ENCODE measurements around the gene FAM110A. TPM values are rescaled to one million over a fixed set of nuclear protein-coding genes. Genes with fewer than 3 reads are reported as not detected.

The FAM110A gene
- total RNA-seq, 4 donors from 2014 or later: 1.4 to 3.2 (median 2.0) TPM

DNA sequence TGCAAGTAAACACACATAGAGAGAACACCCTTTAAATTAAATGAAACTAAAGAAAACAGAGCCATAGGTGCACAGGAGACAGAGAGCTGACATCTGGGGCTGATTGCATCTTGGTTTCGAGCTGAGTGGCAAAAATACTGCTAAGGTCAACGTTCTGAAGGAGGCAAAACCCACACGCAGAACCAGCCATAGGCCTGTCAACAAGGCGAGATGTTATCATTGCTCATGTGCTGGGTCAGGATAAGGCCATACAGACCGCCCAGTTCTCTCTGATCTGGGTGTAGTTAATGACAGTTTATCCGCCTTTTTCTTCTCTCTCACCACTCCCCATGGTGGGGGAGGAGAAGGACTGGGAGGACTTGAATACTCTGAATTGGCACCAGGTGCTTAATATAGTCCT lies 4.5 kb upstream of the FAM110A start:
- 49 to 50% methylated on average over 5 to 6 of the region's 6 CpGs for WGBS, 2 donors (ENCODE audit: low coverage in 1 of 2)

DNA sequence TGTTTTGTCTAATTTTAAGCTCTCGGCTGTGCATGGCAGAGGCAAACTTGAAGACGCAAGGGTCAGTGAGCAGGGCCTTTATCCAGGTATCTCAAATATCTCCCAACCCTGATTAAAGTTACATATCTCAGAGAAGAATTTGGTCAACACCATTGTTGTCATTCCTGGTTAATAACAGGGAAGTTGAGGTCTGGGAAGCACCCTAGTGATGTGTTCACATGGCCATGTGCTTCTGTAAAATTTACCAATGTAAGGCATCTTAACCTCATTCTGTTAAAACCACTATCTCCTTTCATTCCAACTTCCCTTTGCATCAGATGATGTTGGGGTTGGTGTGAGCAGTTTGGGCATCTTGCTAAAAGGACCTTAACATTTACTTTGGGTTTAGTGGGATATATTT lies 4.0 kb upstream of the FAM110A start:
- WGBS, 2 donors (ENCODE audit: low coverage in 1 of 2): 100% methylated on average over 1 to 2 of the region's 2 CpGs

More for the DNA sequence above, 4.5 kb upstream of the FAM110A start:
- H3K27me3 ChIP-seq: no peaks in the 10 kb centered on the region
- no peak overlapping the region for H3K4me3 ChIP-seq
- TF ChIP-seq POLR2A (IDR thresholded peaks at IDR 0.05) (no peak), EP300 (IDR thresholded peaks at IDR 0.05) (no peak), POLR2AphosphoS5 (IDR thresholded peaks at IDR 0.05) (no peak)
- TF ChIP-seq, protein P1, sequence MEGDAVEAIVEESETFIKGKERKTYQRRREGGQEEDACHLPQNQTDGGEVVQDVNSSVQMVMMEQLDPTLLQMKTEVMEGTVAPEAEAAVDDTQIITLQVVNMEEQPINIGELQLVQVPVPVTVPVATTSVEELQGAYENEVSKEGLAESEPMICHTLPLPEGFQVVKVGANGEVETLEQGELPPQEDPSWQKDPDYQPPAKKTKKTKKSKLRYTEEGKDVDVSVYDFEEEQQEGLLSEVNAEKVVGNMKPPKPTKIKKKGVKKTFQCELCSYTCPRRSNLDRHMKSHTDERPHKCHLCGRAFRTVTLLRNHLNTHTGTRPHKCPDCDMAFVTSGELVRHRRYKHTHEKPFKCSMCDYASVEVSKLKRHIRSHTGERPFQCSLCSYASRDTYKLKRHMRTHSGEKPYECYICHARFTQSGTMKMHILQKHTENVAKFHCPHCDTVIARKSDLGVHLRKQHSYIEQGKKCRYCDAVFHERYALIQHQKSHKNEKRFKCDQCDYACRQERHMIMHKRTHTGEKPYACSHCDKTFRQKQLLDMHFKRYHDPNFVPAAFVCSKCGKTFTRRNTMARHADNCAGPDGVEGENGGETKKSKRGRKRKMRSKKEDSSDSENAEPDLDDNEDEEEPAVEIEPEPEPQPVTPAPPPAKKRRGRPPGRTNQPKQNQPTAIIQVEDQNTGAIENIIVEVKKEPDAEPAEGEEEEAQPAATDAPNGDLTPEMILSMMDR (IDR thresholded peaks at IDR 0.05): no peak
- H3K4me1 ChIP-seq: peaks cover 0 to 10% (median 0%) of the 10 kb centered on the region in 3 donors
- no peak for ATAC-seq
- no peaks in the 10 kb centered on the region for H3K36me3 ChIP-seq
- no peaks in the 10 kb centered on the region for H3K9me3 ChIP-seq
- no peak overlapping the region for H3K27ac ChIP-seq

DNA sequence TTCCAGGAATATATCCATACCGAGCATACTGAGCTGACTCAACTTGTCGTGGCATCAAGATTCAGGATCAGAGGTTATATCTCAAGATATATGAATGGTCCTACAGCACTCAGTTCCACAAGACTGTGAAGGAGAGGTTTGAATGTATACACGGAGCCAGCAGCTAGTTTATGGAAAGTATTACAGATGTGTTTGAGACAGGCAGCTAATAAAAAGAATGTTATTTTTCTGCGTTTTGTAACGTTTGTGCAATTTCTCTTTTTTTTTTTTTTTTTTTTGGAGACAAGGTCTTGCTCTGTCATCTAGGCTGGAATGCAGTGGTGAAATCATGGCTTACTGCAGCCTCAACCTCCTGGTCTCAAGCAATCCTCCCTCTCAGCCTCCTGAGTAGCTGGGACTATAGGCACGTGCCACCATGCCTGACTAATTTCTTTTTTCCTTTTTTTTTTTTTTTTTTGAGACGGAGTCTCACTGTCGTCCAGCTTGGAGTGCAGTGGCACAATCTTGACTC lies 3.4 kb upstream of the FAM110A start:
- Histone ChIP-seq H3K4me1 (peaks cover 0 to 19% (median 0%) of the 10 kb centered on the region in 3 donors), H3K4me3 (no peak overlapping the region), H3K9me3 (no peaks in the 10 kb centered on the region), H3K27me3 (no peaks in the 10 kb centered on the region), H3K36me3 (no peaks in the 10 kb centered on the region), H3K27ac (no peak overlapping the region)
- 45 to 48% methylated on average over 8 of the region's 8 CpGs for WGBS, 2 donors (ENCODE audit: low coverage in 1 of 2)
- ATAC-seq: no peak
- TF ChIP-seq POLR2AphosphoS5 (IDR thresholded peaks at IDR 0.05) (no peak), EP300 (IDR thresholded peaks at IDR 0.05) (no peak), POLR2A (IDR thresholded peaks at IDR 0.05) (no peak)
- TF ChIP-seq, protein P1 (IDR thresholded peaks at IDR 0.05): no peak

More for the DNA sequence above, 4.0 kb upstream of the FAM110A start:
- no peak for TF ChIP-seq EP300 (IDR thresholded peaks at IDR 0.05)
- TF ChIP-seq, protein P1 (IDR thresholded peaks at IDR 0.05): no peak
- no peak for TF ChIP-seq POLR2AphosphoS5 (IDR thresholded peaks at IDR 0.05)
- TF ChIP-seq POLR2A (IDR thresholded peaks at IDR 0.05): no peak
- no peaks in the 10 kb centered on the region for H3K36me3 ChIP-seq
- no peaks in the 10 kb centered on the region for H3K27me3 ChIP-seq
- H3K27ac ChIP-seq: no peak overlapping the region
- ATAC-seq: no peak
- no peaks in the 10 kb centered on the region for H3K9me3 ChIP-seq
- H3K4me3 ChIP-seq: no peak overlapping the region
- H3K4me1 ChIP-seq: peaks cover 0 to 15% (median 0%) of the 10 kb centered on the region in 3 donors

DNA sequence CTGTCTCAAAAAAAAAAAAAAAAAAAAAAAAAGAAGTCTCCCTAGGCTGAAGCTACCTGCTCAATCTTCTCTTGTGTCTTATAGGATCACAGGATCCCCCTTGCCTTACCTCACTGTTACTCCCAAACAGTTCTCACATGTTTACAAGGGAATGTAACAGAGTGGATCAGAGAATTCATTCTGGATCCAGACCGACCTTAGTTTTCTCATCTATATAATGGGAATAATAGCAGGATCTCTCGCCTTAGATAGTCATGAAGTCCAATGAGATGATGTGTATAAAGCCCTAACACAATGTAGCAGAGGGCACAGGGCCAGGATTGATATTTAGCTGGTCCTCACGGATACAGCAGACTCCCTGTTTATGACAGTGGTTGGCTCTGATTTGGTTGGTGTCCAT lies 2.3 kb upstream of the FAM110A start:
- no peak for ATAC-seq
- H3K9me3 ChIP-seq: no peaks in the 10 kb centered on the region
- no peak overlapping the region for H3K4me3 ChIP-seq
- 72 to 86% methylated on average over 3 of the region's 3 CpGs for WGBS, 2 donors (ENCODE audit: low coverage in 1 of 2)
- H3K36me3 ChIP-seq: no peaks in the 10 kb centered on the region
- H3K4me1 ChIP-seq: peaks cover 0 to 29% (median 0%) of the 10 kb centered on the region in 3 donors
- H3K27ac ChIP-seq: no peak overlapping the region
- TF ChIP-seq POLR2AphosphoS5 (IDR thresholded peaks at IDR 0.05) (no peak), EP300 (IDR thresholded peaks at IDR 0.05) (no peak), POLR2A (IDR thresholded peaks at IDR 0.05) (no peak)
- TF ChIP-seq, protein P1 (IDR thresholded peaks at IDR 0.05): no peak
- H3K27me3 ChIP-seq: no peaks in the 10 kb centered on the region

DNA sequence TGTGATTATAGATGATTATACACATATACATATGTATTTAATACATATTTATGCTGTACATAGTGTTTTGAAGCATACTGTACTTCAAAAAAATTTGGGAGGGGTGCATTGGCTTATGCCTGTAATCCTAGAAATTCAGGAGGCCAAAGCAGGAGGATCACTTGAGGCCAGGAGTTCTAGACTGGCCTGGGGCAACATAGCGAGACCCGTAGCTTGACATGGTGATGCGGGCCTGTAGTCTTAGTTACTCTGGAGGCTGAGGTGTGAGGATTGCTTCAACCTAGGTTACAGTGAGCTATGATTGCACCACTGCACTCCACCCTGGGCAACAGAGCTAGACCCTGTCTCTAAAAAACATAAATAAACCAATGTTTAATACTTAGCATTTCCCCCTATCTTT lies 1.6 kb upstream of the FAM110A start:
- Histone ChIP-seq H3K27ac (no peak overlapping the region), H3K4me3 (no peak overlapping the region), H3K4me1 (peaks cover 0 to 29% (median 0%) of the 10 kb centered on the region in 3 donors), H3K27me3 (no peaks in the 10 kb centered on the region), H3K36me3 (no peaks in the 10 kb centered on the region), H3K9me3 (no peaks in the 10 kb centered on the region)
- 91 to 94% methylated on average over 3 of the region's 3 CpGs for WGBS, 2 donors (ENCODE audit: low coverage in 1 of 2)
- TF ChIP-seq POLR2AphosphoS5 (IDR thresholded peaks at IDR 0.05) (no peak), EP300 (IDR thresholded peaks at IDR 0.05) (no peak), POLR2A (IDR thresholded peaks at IDR 0.05) (no peak)
- TF ChIP-seq, protein P1 (IDR thresholded peaks at IDR 0.05): no peak
- no peak for ATAC-seq

Measured in gastroesophageal sphincter (tissue), 4 donors.